H1 (cell line): ENCODE data around the gene LEPR. TPM values are rescaled to one million over a fixed set of nuclear protein-coding genes. Genes with fewer than 3 reads are reported as not detected.

Source experiments
- CTCF ChIA-PET: fragments of 300-600 bp; sonication (Branson Sonifier 250); formaldehyde crosslinking; loops from one replicate; lab custom pipeline; 2021; ENCODE audit not compliant: partially characterized antibody; lab: Charles Lee
- POLR2A ChIA-PET: fragments of 300-600 bp; sonication (Branson Sonifier 250); formaldehyde crosslinking; loops from one replicate; lab custom pipeline; 2021; ENCODE audit warnings: inconsistent platforms; ENCODE audit not compliant: partially characterized antibody; lab: Charles Lee
- DNase-seq, 2 experiments: peaks; one replicate each; pipeline versions ENCODE4 v3.0.0 to v3.0.0-alpha.2; 2010 to 2022; ENCODE audit warnings: low spot score in 2 of 2, low read depth in 1 of 2, mixed read lengths in 1 of 2
- FAIRE-seq: peaks from 2 replicates; lab custom pipeline; 2011; peaks lifted over from hg19 to GRCh38; lab: Jason Lieb, UNC
- H2AFZ ChIP-seq: 2 replicates; pipeline ENCODE4 v1.8.1; 2012; ENCODE audit warnings: low read length, inconsistent platforms
- H2AK5ac ChIP-seq: 2 replicates; pipeline ENCODE4 v1.6.1; 2013; ENCODE audit warnings: low read depth, low read length
- H2BK120ac ChIP-seq: replicated peaks from 2 replicates; pipeline ENCODE3; 2013; ENCODE audit warnings: low read depth, low read length, inconsistent platforms
- H2BK12ac ChIP-seq: 2 replicates; pipeline ENCODE4 v1.6.1; 2013; ENCODE audit warnings: low read depth, low read length
- H2BK15ac ChIP-seq: 2 replicates; pipeline ENCODE4 v1.6.1; 2013; ENCODE audit warnings: low read length
- H2BK20ac ChIP-seq: 2 replicates; pipeline ENCODE4 v1.6.1; 2013; ENCODE audit warnings: low read length
- H2BK5ac ChIP-seq: 2 replicates; pipeline ENCODE4 v1.6.1; 2013; ENCODE audit warnings: low read depth, low read length
- H3K14ac ChIP-seq: 2 replicates; pipeline ENCODE4 v1.6.1; 2013; ENCODE audit warnings: inconsistent platforms; ENCODE audit not compliant: insufficient read length
- H3K18ac ChIP-seq: 2 replicates; pipeline ENCODE4 v1.6.1; 2013; ENCODE audit warnings: low read length; ENCODE audit errors: extremely low read depth
- H3K23ac ChIP-seq: 2 replicates; pipeline ENCODE4 v1.6.1; 2013; ENCODE audit warnings: inconsistent platforms; ENCODE audit not compliant: insufficient read length
- H3K23me2 ChIP-seq: 2 replicates; pipeline ENCODE4 v1.6.1; 2013; ENCODE audit warnings: low read depth, low read length
- H3K27ac ChIP-seq: 2 replicates; pipeline ENCODE4 v1.6.1; 2011; ENCODE audit warnings: low read depth, low read length, inconsistent platforms
- H3K27me3 ChIP-seq, 4 experiments: replicated peaks in 1 of 4; 1 replicate in 1 of 4; 2 replicates in 3 of 4; pipeline versions ENCODE4 v1.6.1 to v1.8.1; 2011 to 2013; ENCODE audit warnings: low read length in 3 of 4, mild to moderate bottlenecking in 3 of 4, inconsistent platforms in 2 of 4, mixed read lengths in 2 of 4, moderate library complexity in 1 of 4; ENCODE audit not compliant: control insufficient read depth in 3 of 4, insufficient read depth in 3 of 4; ENCODE audit errors: extremely low read depth in 1 of 4
- H3K36me3 ChIP-seq, 4 experiments: 2 replicates each; pipeline versions ENCODE4 v1.6.1 to v1.8.1; 2011 to 2013; ENCODE audit warnings: mild to moderate bottlenecking in 4 of 4, low read length in 3 of 4, moderate library complexity in 2 of 4, control low read depth in 1 of 4, inconsistent platforms in 1 of 4; ENCODE audit not compliant: insufficient read depth in 4 of 4, control insufficient read depth in 2 of 4
- H3K4ac ChIP-seq: replicated peaks from 2 replicates; pipeline ENCODE3; 2013; ENCODE audit warnings: low read length, low read depth, mixed read lengths, inconsistent platforms; ENCODE audit not compliant: insufficient read length
- H3K4me1 ChIP-seq, 4 experiments: replicated peaks in 1 of 4; 1 replicate in 1 of 4; 2 replicates in 3 of 4; pipeline versions ENCODE4 v1.6.1 to v1.8.1; 2011 to 2013; ENCODE audit warnings: low read length in 3 of 4, inconsistent platforms in 2 of 4, mixed read lengths in 1 of 4; ENCODE audit not compliant: insufficient read depth in 4 of 4, control insufficient read depth in 3 of 4
- H3K4me2 ChIP-seq, 2 experiments: 2 replicates each; pipeline versions ENCODE4 v1.6.1 to v1.8.1; 2011 to 2013; ENCODE audit warnings: low read depth in 2 of 2, low read length in 2 of 2, control low read depth in 1 of 2, inconsistent platforms in 1 of 2, mild to moderate bottlenecking in 1 of 2; ENCODE audit not compliant: insufficient read depth in 1 of 2
- H3K4me3 ChIP-seq, 4 experiments: fragments of 200-600, 300-600 bp in 1 of 4; sonication (generic), shearing (Covaris generic), sonication (Bioruptor Twin) in 1 of 4; 2 replicates each; pipeline versions ENCODE4 v1.5.1 to v1.8.1; 2011 to 2016; ENCODE audit warnings: low read length in 4 of 4, low read depth in 3 of 4, control low read depth in 2 of 4, inconsistent platforms in 2 of 4, mild to moderate bottlenecking in 2 of 4, mixed read lengths in 1 of 4, moderate library complexity in 1 of 4; ENCODE audit not compliant: insufficient read depth in 2 of 4; ENCODE audit errors: extremely low read depth in 1 of 4
- H3K56ac ChIP-seq: replicated peaks from 2 replicates; pipeline ENCODE3; 2013; ENCODE audit warnings: low read depth, mild to moderate bottlenecking, mixed read lengths, low read length, inconsistent platforms; ENCODE audit not compliant: insufficient read length
- H3K79me1 ChIP-seq: 2 replicates; pipeline ENCODE4 v1.6.1; 2013; ENCODE audit warnings: low read depth, low read length, control low read depth
- H3K79me2 ChIP-seq, 2 experiments: 2 replicates each; pipeline versions ENCODE4 v1.6.1 to v1.8.1; 2012 to 2013; ENCODE audit warnings: low read length in 2 of 2, mild to moderate bottlenecking in 2 of 2, inconsistent platforms in 1 of 2; ENCODE audit not compliant: insufficient read depth in 2 of 2, control insufficient read depth in 1 of 2
- H3K9ac ChIP-seq, 4 experiments: replicated peaks in 1 of 4; 1 replicate in 1 of 4; 2 replicates in 3 of 4; pipeline versions ENCODE4 v1.6.1 to v1.8.1; 2011 to 2013; ENCODE audit warnings: low read depth in 3 of 4, low read length in 3 of 4, control low read depth in 2 of 4, mild to moderate bottlenecking in 2 of 4, moderate library complexity in 2 of 4, inconsistent platforms in 1 of 4; ENCODE audit errors: extremely low read depth in 1 of 4
- H3K9me3 ChIP-seq, 2 experiments: 2 replicates each; pipeline versions ENCODE4 v1.6.1 to v1.8.1; 2012 to 2013; ENCODE audit warnings: mild to moderate bottlenecking in 2 of 2, moderate library complexity in 2 of 2, control low read depth in 1 of 2, inconsistent platforms in 1 of 2, low read depth in 1 of 2, low read length in 1 of 2, mixed read lengths in 1 of 2; ENCODE audit not compliant: insufficient read depth in 2 of 2
- H4K20me1 ChIP-seq, 2 experiments: replicated peaks in 1 of 2; 2 replicates each; pipeline versions ENCODE3 to v1.8.1; 2011 to 2013; ENCODE audit warnings: inconsistent platforms in 2 of 2, low read length in 2 of 2, mild to moderate bottlenecking in 1 of 2; ENCODE audit not compliant: insufficient read depth in 2 of 2, control insufficient read depth in 1 of 2
- H4K5ac ChIP-seq: 2 replicates; pipeline ENCODE4 v1.6.1; 2013; ENCODE audit warnings: low read length, low read depth, mixed read lengths, inconsistent platforms; ENCODE audit not compliant: insufficient read length
- H4K8ac ChIP-seq: 2 replicates; pipeline ENCODE4 v1.8.0; 2013; ENCODE audit warnings: mild to moderate bottlenecking, moderate library complexity, low read length, inconsistent platforms; ENCODE audit not compliant: insufficient read depth; ENCODE audit errors: extremely low read depth
- H4K91ac ChIP-seq: replicated peaks from 2 replicates; pipeline ENCODE3; 2013; ENCODE audit warnings: low read length, mixed read lengths, inconsistent platforms; ENCODE audit not compliant: insufficient read length
- EGR1 ChIP-seq: IDR thresholded peaks from 2 replicates; pipeline ENCODE4 v1.6.1; 2011; ENCODE audit warnings: low read depth, low read length, borderline replicate concordance
- EZH2 ChIP-seq: fragments of 200-600 bp; sonication (generic); IDR thresholded peaks from 2 replicates; pipeline ENCODE4 v1.7.1; 2012; ENCODE audit warnings: low read depth, mild to moderate bottlenecking, moderate library complexity, low read length, inconsistent platforms; ENCODE audit not compliant: severe bottlenecking
- KDM1A ChIP-seq: fragments of 200-600, 300-600 bp; sonication (generic); IDR thresholded peaks from 2 replicates; pipeline ENCODE4 v1.7.1; 2016; ENCODE audit warnings: mild to moderate bottlenecking, low read length, borderline replicate concordance
- WGBS, 2 experiments: shearing (Covaris generic) in 1 of 2; methylation state at CpG; one replicate each; pipeline versions ENCODE4 v1.1.6 to v1.1.7; 2013 to 2015; ENCODE audit warnings: low lambda C conversion rate in 2 of 2, mixed read lengths in 2 of 2, inconsistent platforms in 1 of 2, low coverage in 1 of 2, missing lambda C conversion rate in 1 of 2; ENCODE audit not compliant: insufficient replicate concordance in 2 of 2, insufficient coverage in 1 of 2, insufficient read length in 1 of 2; ENCODE audit errors: extremely low coverage in 1 of 2, missing lambda C conversion rate in 1 of 2; 5-methylcytosine and 5-hydroxymethylcytosine counted together
- long read RNA-seq, 2 experiments: library from RNA in 1 of 2; library from capped mRNA in 1 of 2; stranded (forward); transcript quantifications; one replicate each; pipeline ENCODE4 v2.0.0, GENCODE V29; 2021; ENCODE audit warnings: inconsistent platforms in 1 of 2
- polyA minus RNA-seq, 3 experiments: library from RNA; depleted of rRNA, polyadenylated mRNA; stranded (reverse); fragments of >200 nt; gene quantifications; 1 replicate in 2 of 3; 2 replicates in 1 of 3; pipeline ENCODE4 v1.2.3, GENCODE V29; 2011
- polyA plus RNA-seq, 7 experiments: library from polyadenylated mRNA; depleted of rRNA in 3 of 7; stranded (reverse) in 5 of 7; unstranded in 2 of 7; fragments of >200 nt in 5 of 7; fragments of 200-250 nt in 2 of 7; gene quantifications; 1 replicate in 5 of 7; 2 replicates in 1 of 7; 4 replicates in 1 of 7; pipeline versions ENCODE4 v1.2.1 to v1.2.3, GENCODE V29; 2011 to 2013; ENCODE audit warnings: missing spikeins in 2 of 7, mixed read lengths in 2 of 7
- total RNA-seq: library from RNA; stranded (reverse); fragmentation: NEBNext Ultra II Directional; extraction: Animal tissue kit (Norgen Biotek cat#: 25700); gene quantifications from 2 replicates; pipeline ENCODE4 v1.2.1, GENCODE V29; 2021

The LEPR gene, protein sequence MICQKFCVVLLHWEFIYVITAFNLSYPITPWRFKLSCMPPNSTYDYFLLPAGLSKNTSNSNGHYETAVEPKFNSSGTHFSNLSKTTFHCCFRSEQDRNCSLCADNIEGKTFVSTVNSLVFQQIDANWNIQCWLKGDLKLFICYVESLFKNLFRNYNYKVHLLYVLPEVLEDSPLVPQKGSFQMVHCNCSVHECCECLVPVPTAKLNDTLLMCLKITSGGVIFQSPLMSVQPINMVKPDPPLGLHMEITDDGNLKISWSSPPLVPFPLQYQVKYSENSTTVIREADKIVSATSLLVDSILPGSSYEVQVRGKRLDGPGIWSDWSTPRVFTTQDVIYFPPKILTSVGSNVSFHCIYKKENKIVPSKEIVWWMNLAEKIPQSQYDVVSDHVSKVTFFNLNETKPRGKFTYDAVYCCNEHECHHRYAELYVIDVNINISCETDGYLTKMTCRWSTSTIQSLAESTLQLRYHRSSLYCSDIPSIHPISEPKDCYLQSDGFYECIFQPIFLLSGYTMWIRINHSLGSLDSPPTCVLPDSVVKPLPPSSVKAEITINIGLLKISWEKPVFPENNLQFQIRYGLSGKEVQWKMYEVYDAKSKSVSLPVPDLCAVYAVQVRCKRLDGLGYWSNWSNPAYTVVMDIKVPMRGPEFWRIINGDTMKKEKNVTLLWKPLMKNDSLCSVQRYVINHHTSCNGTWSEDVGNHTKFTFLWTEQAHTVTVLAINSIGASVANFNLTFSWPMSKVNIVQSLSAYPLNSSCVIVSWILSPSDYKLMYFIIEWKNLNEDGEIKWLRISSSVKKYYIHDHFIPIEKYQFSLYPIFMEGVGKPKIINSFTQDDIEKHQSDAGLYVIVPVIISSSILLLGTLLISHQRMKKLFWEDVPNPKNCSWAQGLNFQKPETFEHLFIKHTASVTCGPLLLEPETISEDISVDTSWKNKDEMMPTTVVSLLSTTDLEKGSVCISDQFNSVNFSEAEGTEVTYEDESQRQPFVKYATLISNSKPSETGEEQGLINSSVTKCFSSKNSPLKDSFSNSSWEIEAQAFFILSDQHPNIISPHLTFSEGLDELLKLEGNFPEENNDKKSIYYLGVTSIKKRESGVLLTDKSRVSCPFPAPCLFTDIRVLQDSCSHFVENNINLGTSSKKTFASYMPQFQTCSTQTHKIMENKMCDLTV
- total RNA-seq (2.8 and 3.9 TPM in 2 replicates), polyA plus RNA-seq (2011; rRNA removed) (1.1 and 1.3 TPM in 2 replicates), polyA minus RNA-seq (2011; rRNA and poly(A)+ RNA removed) (4.4 and 8.9 TPM in 2 replicates)
- 1.6 TPM for polyA plus RNA-seq (2011; cell fraction: cytosol; rRNA removed)
- 1.4 TPM for polyA plus RNA-seq (2011; cell fraction: nucleus; rRNA removed)
- polyA plus RNA-seq (2012, experiment 1 of 2) = 1.0 to 1.5 TPM (median 1.4 TPM) in 4 replicates
- polyA plus RNA-seq (2012, experiment 2 of 2) = 0.14 TPM
- polyA plus RNA-seq (2013, experiment 1 of 2) = 2.8 TPM
- polyA plus RNA-seq (2013, experiment 2 of 2) = 2.9 TPM
- 2.2 TPM for polyA minus RNA-seq (2011; cell fraction: cytosol; rRNA and poly(A)+ RNA removed)
- 4.5 TPM for polyA minus RNA-seq (2011; cell fraction: nucleus; rRNA and poly(A)+ RNA removed)
- long read RNA-seq, experiment 1, partial matches to known transcripts = 1 of 10 reads
- long read RNA-seq, experiment 1, other reads (novel, unspliced or antisense) = 9 of 10 reads
- long read RNA-seq, experiment 2, partial matches to known transcripts = 0 of 2 reads
- long read RNA-seq, experiment 2, other reads (novel, unspliced or antisense) = 2 of 2 reads

DNA sequence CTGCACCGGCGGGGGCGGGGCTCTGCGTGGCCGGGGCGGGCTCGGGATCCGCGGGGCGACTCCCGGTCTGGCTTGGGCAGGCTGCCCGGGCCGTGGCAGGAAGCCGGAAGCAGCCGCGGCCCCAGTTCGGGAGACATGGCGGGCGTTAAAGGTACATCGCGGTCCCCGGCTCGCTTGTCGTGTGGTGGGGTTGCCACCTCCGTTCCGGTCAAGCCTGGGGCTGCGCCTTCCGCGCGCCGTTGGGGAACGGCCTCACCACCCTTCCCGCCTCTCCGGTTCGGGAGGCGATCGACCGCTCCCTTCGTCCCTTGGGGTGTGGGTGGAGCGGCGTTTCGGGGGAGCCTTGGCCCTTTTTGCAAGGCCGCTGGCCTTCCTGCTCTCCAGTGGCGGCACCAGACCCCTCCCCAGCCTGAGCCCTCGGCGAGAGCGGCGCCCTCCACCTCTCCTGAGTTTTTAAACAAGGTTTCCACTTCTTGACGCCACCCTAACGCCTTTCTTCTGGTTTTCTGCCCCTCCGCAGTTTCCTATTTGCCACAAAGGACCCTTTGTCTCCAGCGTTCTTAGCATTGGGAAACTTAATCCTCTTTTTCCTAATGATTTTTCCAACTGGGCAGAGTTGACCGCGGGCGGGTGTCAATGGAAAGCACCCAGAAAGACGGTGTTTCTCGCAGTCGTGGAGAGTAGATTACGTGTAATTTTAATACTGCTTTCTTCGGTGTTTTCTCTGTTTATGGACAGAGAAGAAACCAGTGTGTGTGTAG is at the start of gene LEPR, which contains the start of gene LEPROT:
LEPR (plus strand) TSS at position 79 of the 761 bp plus-strand sequence. CDS start 144,898 bp downstream, outside the sequence.
LEPROT (plus strand) TSS at position 79 of the 761 bp plus-strand sequence; CDS start at position 136, 57 bp downstream.
- Histone ChIP-seq H2AK5ac (no peak within 1 kb of the TSS), H2BK15ac (no peak within 1 kb of the TSS), H3K4me2 (peak within 1 kb of the TSS; percentile 81 to 98), H3K4me1 (peaks cover 0 to 23% (median 14%) of the 10 kb centered on the region in 4 experiments; a peak in 5 of 7 replicates), H4K20me1 (no peaks in the 10 kb centered on the region), H3K56ac (peak within 1 kb of the TSS; percentile 52), H3K36me3 (no peaks in the 10 kb centered on the region; a peak in 1 of 8 replicates), H2BK12ac (peak within 1 kb of the TSS; percentile 46; the same call in 1 of the 2 replicates), H2BK5ac (peak within 1 kb of the TSS; percentile 93), H3K9me3 (no peaks in the 10 kb centered on the region), H3K4me3 (peak within 1 kb of the TSS; percentile 81 to 94 (median 87)), H3K27ac (peak within 1 kb of the TSS; percentile 89), H3K14ac (peak within 1 kb of the TSS; percentile 50), H3K79me1 (peaks cover 9% of the 10 kb centered on the region), H3K4ac (no peak within 1 kb of the TSS), H2AFZ (peak within 1 kb of the TSS; percentile 94), H3K79me2 (peaks cover 0 to 35% of the 10 kb centered on the region in 2 experiments; a peak in 3 of 4 replicates), H3K18ac (peak within 1 kb of the TSS; percentile 88), H4K8ac (peak within 1 kb of the TSS; percentile 91), H3K9ac (peak within 1 kb of the TSS; percentile 81 to 97 (median 94)), H3K23ac (no peak within 1 kb of the TSS), H4K5ac (peak within 1 kb of the TSS; percentile 78), H2BK120ac (no peak within 1 kb of the TSS), H3K27me3 (no peaks in the 10 kb centered on the region), H3K23me2 (peaks cover 6% of the 10 kb centered on the region), H2BK20ac (no peak within 1 kb of the TSS), H4K91ac (no peak within 1 kb of the TSS)
- CTCF ChIA-PET = interaction anchor here (0.8 to 3.6 kb wide), 5 partner anchors 11 to 271 kb away, joined by 3 to 10 read pairs (median 3); no protein-coding TSS in a partner anchor
- DNase-seq = peak in 1 of 2 experiments; percentile 95
- FAIRE-seq = no peak
- WGBS, 2 experiments = 1% methylated on average over 40 of the region's 60 CpGs; no CpG with 5 or more reads in 1 of the 2 experiments
- POLR2A ChIA-PET = interaction anchor here (0.7 to 1.4 kb wide), 3 partner anchors 11 to 28 kb away, joined by 3 to 5 read pairs (median 5); no protein-coding TSS in a partner anchor
- no peak for TF ChIP-seq EGR1
- no peak for TF ChIP-seq EZH2
- no peak for TF ChIP-seq KDM1A
